Naive B cell (primary cell): ENCODE results near the gene EPC1. TPM values are rescaled to one million over a fixed set of nuclear protein-coding genes. Genes with fewer than 3 reads are reported as not detected.
"Not testable (repeated sequence)": the region's sequence is repeated elsewhere in the genome, so short reads cannot be mapped to it uniquely, and the experiment has no call there.

Experiments
- ATAC-seq, 2 donors: fragments of 150-1000 bp; cut with Tn5 transposase; 2 replicates each; pipeline ENCODE4 v1.10.0; 2021; ENCODE audit warnings: low read depth in 2 of 2, mild to moderate bottlenecking in 2 of 2, moderate library complexity in 2 of 2
- DNase-seq: peaks from one replicate; pipeline ENCODE4 v3.0.0; 2022
- H3K27ac Mint-ChIP-seq, 6 donors: one replicate each; pipeline ENCODE4 v1.8.0; 2020 to 2022; ENCODE audit warnings: mild to moderate bottlenecking in 6 of 6, mixed read lengths in 6 of 6, moderate library complexity in 5 of 6, inconsistent platforms in 2 of 6
- H3K27me3 Mint-ChIP-seq, 3 donors: one replicate each; pipeline ENCODE4 v1.8.0; 2021 to 2022; ENCODE audit warnings: mixed read lengths in 3 of 3, mild to moderate bottlenecking in 1 of 3
- H3K36me3 Mint-ChIP-seq, 2 donors: one replicate each; pipeline ENCODE4 v1.8.0; 2020 to 2022; ENCODE audit warnings: mixed read lengths in 2 of 2, inconsistent platforms in 1 of 2, mild to moderate bottlenecking in 1 of 2
- H3K4me1 Mint-ChIP-seq, 3 donors: one replicate each; pipeline ENCODE4 v1.8.0; 2020 to 2022; ENCODE audit warnings: mixed read lengths in 3 of 3, inconsistent platforms in 1 of 3, mild to moderate bottlenecking in 1 of 3, moderate library complexity in 1 of 3
- H3K4me3 Mint-ChIP-seq, 8 donors: one replicate each; pipeline ENCODE4 v1.8.0; 2020 to 2022; ENCODE audit warnings: mild to moderate bottlenecking in 8 of 8, mixed read lengths in 8 of 8, moderate library complexity in 8 of 8, inconsistent platforms in 2 of 8
- H3K9me3 Mint-ChIP-seq, 7 donors: one replicate each; pipeline ENCODE4 v1.8.0; 2020 to 2022; ENCODE audit warnings: mixed read lengths in 7 of 7, mild to moderate bottlenecking in 5 of 7, inconsistent platforms in 2 of 7, moderate library complexity in 1 of 7
- polyA plus RNA-seq, 6 donors: library from polyadenylated mRNA; unstranded; fragments of 300-500 nt; fragmentation: Illumina TruSeq; gene quantifications; one replicate each; pipeline ENCODE4 v1.2.3, GENCODE V29; 2021; ENCODE audit warnings: low read depth in 6 of 6

The EPC1 gene
- polyA plus RNA-seq, 6 donors from 2014 or later = 74.8 to 137 (median 104) TPM

GRCh38 chr10:32366111-32366510 is 19.2 kb upstream of the EPC1 start:
- H3K27me3 Mint-ChIP-seq = no peaks in the 10 kb centered on the region
- DNase-seq (no peak), ATAC-seq (no peak)
- H3K4me3 Mint-ChIP-seq = no peak overlapping the region
- H3K36me3 Mint-ChIP-seq = no peaks in the 10 kb centered on the region
- no peaks in the 10 kb centered on the region for H3K9me3 Mint-ChIP-seq
- H3K27ac Mint-ChIP-seq = no peak overlapping the region
- H3K4me1 Mint-ChIP-seq = peaks cover 15 to 48% (median 32%) of the 10 kb centered on the region in 3 donors

- ATAC-seq, H3K27me3 Mint-ChIP-seq: not testable (repeated sequence)
- peak overlapping the region in 1 of 6 donors; percentile 65 for H3K27ac Mint-ChIP-seq
These were observed 18.4 kb upstream of the EPC1 start for GRCh38 chr10:32365404-32365803.

GRCh38 chr10:32362571-32362970 is 15.6 kb upstream of the EPC1 start:
- peaks cover 0 to 4% of the 10 kb centered on the region in 2 donors for H3K36me3 Mint-ChIP-seq
- peaks cover 12 to 47% (median 34%) of the 10 kb centered on the region in 3 donors for H3K4me1 Mint-ChIP-seq
- no peak for ATAC-seq
- no peaks in the 10 kb centered on the region for H3K9me3 Mint-ChIP-seq
- no peaks in the 10 kb centered on the region for H3K27me3 Mint-ChIP-seq
- peak overlapping the region in 1 of 6 donors; percentile 71 for H3K27ac Mint-ChIP-seq
- no peak overlapping the region for H3K4me3 Mint-ChIP-seq
- no peak for DNase-seq

More at GRCh38 chr10:32365404-32365803, 18.4 kb upstream of the EPC1 start:
- not testable (repeated sequence) for H3K9me3 Mint-ChIP-seq, H3K4me3 Mint-ChIP-seq, DNase-seq, H3K36me3 Mint-ChIP-seq
- peaks cover 15 to 50% (median 33%) of the 10 kb centered on the region in 3 donors for H3K4me1 Mint-ChIP-seq

GRCh38 chr10:32360884-32361283 is 13.9 kb upstream of the EPC1 start:
- Mint-ChIP-seq H3K36me3 (peaks cover 8 to 11% of the 10 kb centered on the region in 2 donors), H3K9me3 (no peaks in the 10 kb centered on the region), H3K27me3 (no peaks in the 10 kb centered on the region), H3K4me1 (peaks cover 15 to 53% (median 37%) of the 10 kb centered on the region in 3 donors), H3K27ac (peak overlapping the region in 1 of 6 donors; percentile 7), H3K4me3 (peak overlapping the region in 1 of 8 donors; percentile 68)
- DNase-seq = no peak
- ATAC-seq = no peak

- ATAC-seq = no peak
- peak overlapping the region in 1 of 8 donors; percentile 15 for H3K4me3 Mint-ChIP-seq
- no peak overlapping the region for H3K27ac Mint-ChIP-seq
- DNase-seq = no peak
- H3K36me3 Mint-ChIP-seq = peaks cover 9 to 13% of the 10 kb centered on the region in 2 donors
- H3K4me1 Mint-ChIP-seq = peaks cover 15 to 52% (median 36%) of the 10 kb centered on the region in 3 donors
- no peaks in the 10 kb centered on the region for H3K9me3 Mint-ChIP-seq
- no peaks in the 10 kb centered on the region for H3K27me3 Mint-ChIP-seq
These were observed 13.3 kb upstream of the EPC1 start for GRCh38 chr10:32360241-32360640.

GRCh38 chr10:32357056-32357735 is 10.2 kb upstream of the EPC1 start:
- H3K27ac Mint-ChIP-seq = no peak overlapping the region
- peaks cover 9 to 13% of the 10 kb centered on the region in 2 donors for H3K36me3 Mint-ChIP-seq
- no peaks in the 10 kb centered on the region for H3K9me3 Mint-ChIP-seq
- H3K4me3 Mint-ChIP-seq = no peak overlapping the region
- H3K4me1 Mint-ChIP-seq = peaks cover 16 to 56% (median 49%) of the 10 kb centered on the region in 3 donors
- DNase-seq (no peak), ATAC-seq (no peak)
- H3K27me3 Mint-ChIP-seq = no peaks in the 10 kb centered on the region

- H3K27ac Mint-ChIP-seq, ATAC-seq, H3K27me3 Mint-ChIP-seq, H3K36me3 Mint-ChIP-seq, H3K9me3 Mint-ChIP-seq, DNase-seq, H3K4me3 Mint-ChIP-seq: not testable (repeated sequence)
- peaks cover 26 to 54% (median 50%) of the 10 kb centered on the region in 3 donors for H3K4me1 Mint-ChIP-seq
These were observed 7.7 kb upstream of the EPC1 start for GRCh38 chr10:32354690-32355089.

- no peak for DNase-seq
- no peaks in the 10 kb centered on the region for H3K27me3 Mint-ChIP-seq
- ATAC-seq = no peak
- H3K27ac Mint-ChIP-seq = peak overlapping the region in 2 of 6 donors; percentile 54 to 66
- H3K9me3 Mint-ChIP-seq = no peaks in the 10 kb centered on the region
- H3K4me3 Mint-ChIP-seq = peak overlapping the region in 4 of 8 donors; percentile 11 to 99 (median 58)
- H3K4me1 Mint-ChIP-seq = peaks cover 39 to 58% (median 53%) of the 10 kb centered on the region in 3 donors
- H3K36me3 Mint-ChIP-seq = peaks cover 1 to 2% of the 10 kb centered on the region in 2 donors
These were observed 3.9 kb upstream of the EPC1 start for GRCh38 chr10:32350811-32351350.

- H3K4me3 Mint-ChIP-seq = peak overlapping the region in 6 of 8 donors; percentile 17 to 99 (median 72)
- H3K27ac Mint-ChIP-seq = peak overlapping the region in 3 of 6 donors; percentile 1 to 99 (median 54)
- H3K4me1 Mint-ChIP-seq = peaks cover 46 to 61% (median 56%) of the 10 kb centered on the region in 3 donors
- DNase-seq (no peak), ATAC-seq (no peak)
- H3K27me3 Mint-ChIP-seq = no peaks in the 10 kb centered on the region
- no peaks in the 10 kb centered on the region for H3K9me3 Mint-ChIP-seq
- H3K36me3 Mint-ChIP-seq = no peaks in the 10 kb centered on the region
These were observed 3.2 kb upstream of the EPC1 start for GRCh38 chr10:32349968-32350738.

GRCh38 chr10:32349199-32349585 is 2.2 kb upstream of the EPC1 start:
- H3K4me3 Mint-ChIP-seq = peak overlapping the region; percentile 27 to 99 (median 75)
- ATAC-seq (no peak), DNase-seq (no peak)
- H3K9me3 Mint-ChIP-seq = no peaks in the 10 kb centered on the region
- peaks cover 48 to 65% (median 59%) of the 10 kb centered on the region in 3 donors for H3K4me1 Mint-ChIP-seq
- H3K36me3 Mint-ChIP-seq = no peaks in the 10 kb centered on the region
- H3K27ac Mint-ChIP-seq = peak overlapping the region in 5 of 6 donors; percentile 7 to 99 (median 85)
- H3K27me3 Mint-ChIP-seq = no peaks in the 10 kb centered on the region

- H3K27me3 Mint-ChIP-seq = no peaks in the 10 kb centered on the region
- H3K9me3 Mint-ChIP-seq = no peaks in the 10 kb centered on the region
- peak overlapping the region; percentile 78 to 99 (median 88) for H3K4me3 Mint-ChIP-seq
- no peaks in the 10 kb centered on the region for H3K36me3 Mint-ChIP-seq
- DNase-seq (no peak), ATAC-seq (no peak)
- H3K27ac Mint-ChIP-seq = peak overlapping the region in 5 of 6 donors; percentile 57 to 99 (median 85)
- H3K4me1 Mint-ChIP-seq = peaks cover 51 to 65% (median 58%) of the 10 kb centered on the region in 3 donors
These were observed 1.6 kb upstream of the EPC1 start for GRCh38 chr10:32348297-32349198.

- Mint-ChIP-seq H3K4me3 (peak overlapping the region; percentile 78 to 99 (median 88)), H3K27me3 (no peaks in the 10 kb centered on the region), H3K4me1 (peaks cover 45 to 57% (median 55%) of the 10 kb centered on the region in 3 donors), H3K36me3 (no peaks in the 10 kb centered on the region), H3K27ac (peak overlapping the region; percentile 51 to 99 (median 70)), H3K9me3 (no peaks in the 10 kb centered on the region)
- DNase-seq (no peak), ATAC-seq (peak; percentile 5)
These were observed 535 bp upstream of the EPC1 start for GRCh38 chr10:32347363-32348022.
